Panc1 (cell line): ENCODE results near the gene SIGLEC5.

ENCODE experiments used
- CTCF ChIP-seq: fragments of 450-650 bp; IDR thresholded peaks from 2 replicates; pipeline ENCODE4 v1.5.1; 2017; ENCODE audit warnings: mild to moderate bottlenecking
- POLR2AphosphoS5 ChIP-seq: IDR thresholded peaks from 2 replicates; pipeline ENCODE4 v1.6.1; 2012; ENCODE audit warnings: mild to moderate bottlenecking, low read depth, low read length, moderate library complexity
- REST ChIP-seq, 2 experiments: IDR thresholded peaks; 2 replicates each; pipeline ENCODE4 v1.6.1; 2011 to 2012; ENCODE audit warnings: low read depth in 2 of 2, control low read depth in 1 of 2, low read length in 1 of 2, mild to moderate bottlenecking in 1 of 2, moderate library complexity in 1 of 2; ENCODE audit not compliant: insufficient read depth in 1 of 2

GRCh38 chr19:51566489-51567100, 63.6 kb downstream of the SIGLEC5 start:
- TF ChIP-seq CTCF, result no peak
- no peak for TF ChIP-seq POLR2AphosphoS5
- no peak for TF ChIP-seq REST (IDR thresholded peaks at IDR 0.05; ENCODE audit: insufficient read depth in 1 of 2, low read depth in 2 of 2, low read length in 1 of 2)
